Fibroblast of lung (primary cell): ENCODE results near the gene FAM13A.

ENCODE experiments used
- EZH2 ChIP-seq: IDR thresholded peaks from 2 replicates; pipeline ENCODE4 v1.5.1; 2012; ENCODE audit warnings: low read length, control low read depth, mild to moderate bottlenecking; ENCODE audit errors: missing control alignments
- TF ChIP-seq, protein P1 (sequence below), 2 donors: IDR thresholded peaks in 1 of 2; conservative IDR thresholded peaks in 1 of 2; 1 replicate in 1 of 2; 2 replicates in 1 of 2; pipeline ENCODE4 v1.5.1; 2011 to 2012; ENCODE audit warnings: low read length in 2 of 2, control low read depth in 1 of 2, inconsistent platforms in 1 of 2, low read depth in 1 of 2, mild to moderate bottlenecking in 1 of 2

DNA sequence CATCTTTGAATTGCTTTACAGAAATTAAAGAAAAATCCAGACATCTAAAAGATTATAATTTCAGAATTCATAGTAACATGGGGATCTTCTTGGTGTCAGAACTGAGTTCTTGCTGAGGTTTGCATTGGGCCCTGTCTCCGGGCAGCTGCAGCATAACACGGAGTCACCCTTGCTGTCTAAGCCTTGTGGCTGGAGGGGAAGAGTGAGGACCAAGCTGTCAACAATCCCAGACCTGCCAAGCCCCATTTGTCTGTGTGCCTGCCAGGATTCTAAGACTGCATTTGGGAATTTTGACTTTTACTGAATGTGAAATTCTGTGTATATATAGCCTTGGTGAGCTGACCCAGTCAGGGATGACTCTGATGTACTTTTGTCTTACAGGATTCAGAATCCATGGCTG lies 334.2 kb downstream of the FAM13A start:
- no peak for TF ChIP-seq EZH2
- TF ChIP-seq, protein P1, sequence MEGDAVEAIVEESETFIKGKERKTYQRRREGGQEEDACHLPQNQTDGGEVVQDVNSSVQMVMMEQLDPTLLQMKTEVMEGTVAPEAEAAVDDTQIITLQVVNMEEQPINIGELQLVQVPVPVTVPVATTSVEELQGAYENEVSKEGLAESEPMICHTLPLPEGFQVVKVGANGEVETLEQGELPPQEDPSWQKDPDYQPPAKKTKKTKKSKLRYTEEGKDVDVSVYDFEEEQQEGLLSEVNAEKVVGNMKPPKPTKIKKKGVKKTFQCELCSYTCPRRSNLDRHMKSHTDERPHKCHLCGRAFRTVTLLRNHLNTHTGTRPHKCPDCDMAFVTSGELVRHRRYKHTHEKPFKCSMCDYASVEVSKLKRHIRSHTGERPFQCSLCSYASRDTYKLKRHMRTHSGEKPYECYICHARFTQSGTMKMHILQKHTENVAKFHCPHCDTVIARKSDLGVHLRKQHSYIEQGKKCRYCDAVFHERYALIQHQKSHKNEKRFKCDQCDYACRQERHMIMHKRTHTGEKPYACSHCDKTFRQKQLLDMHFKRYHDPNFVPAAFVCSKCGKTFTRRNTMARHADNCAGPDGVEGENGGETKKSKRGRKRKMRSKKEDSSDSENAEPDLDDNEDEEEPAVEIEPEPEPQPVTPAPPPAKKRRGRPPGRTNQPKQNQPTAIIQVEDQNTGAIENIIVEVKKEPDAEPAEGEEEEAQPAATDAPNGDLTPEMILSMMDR (conservative IDR thresholded peaks at IDR 0.05 in 1 of 2, IDR thresholded peaks at IDR 0.05 in 1 of 2; ENCODE audit: low read depth in 1 of 2, low read length in 2 of 2) = no peak
